Choroid plexus epithelial cell (primary cell): ENCODE results near the gene SNX14.

Experiments
- DNase-seq: peaks from one replicate; pipeline ENCODE4 v3.0.0-alpha.2; 2010; ENCODE audit warnings: low read depth
- H3K4me3 ChIP-seq: 2 replicates; pipeline ENCODE4 v1.5.1; 2011; ENCODE audit warnings: low read depth, mild to moderate bottlenecking, control low read depth, low read length, moderate library complexity
- CTCF ChIP-seq: conservative IDR thresholded peaks from 2 replicates; pipeline ENCODE4 v1.5.1; 2011; ENCODE audit warnings: low read depth, mild to moderate bottlenecking, control low read depth, inconsistent platforms, low read length, moderate library complexity

The SNX14 gene

GRCh38 chr6:85460154-85460920, 133.3 kb downstream of the SNX14 start:
- no peak for TF ChIP-seq CTCF
- peak; percentile 74 for DNase-seq
- no peak overlapping the region for H3K4me3 ChIP-seq

- no peak for TF ChIP-seq CTCF
- no peak overlapping the region for H3K4me3 ChIP-seq
- peak; percentile 70 for DNase-seq
These were observed 134.3 kb downstream of the SNX14 start for GRCh38 chr6:85459224-85459901.

- no peak overlapping the region for H3K4me3 ChIP-seq
- no peak for DNase-seq
- no peak for TF ChIP-seq CTCF
These were observed 134.9 kb downstream of the SNX14 start for GRCh38 chr6:85458782-85459181.

- no peak overlapping the region for H3K4me3 ChIP-seq
- no peak for TF ChIP-seq CTCF
These were observed 135.5 kb downstream of the SNX14 start for GRCh38 chr6:85458184-85458583.

GRCh38 chr6:85456782-85457181, 136.9 kb downstream of the SNX14 start:
- no peak for DNase-seq
- H3K4me3 ChIP-seq, result no peak overlapping the region

More at GRCh38 chr6:85458184-85458583, 135.5 kb downstream of the SNX14 start:
- no peak for DNase-seq

More at GRCh38 chr6:85456782-85457181, 136.9 kb downstream of the SNX14 start:
- TF ChIP-seq CTCF, result no peak
